GM12872 (cell line): Measurements from ENCODE around the gene COL15A1.

Experiments
- CTCF ChIP-seq: IDR thresholded peaks from 3 replicates; pipeline ENCODE4 v1.5.1; 2011; ENCODE audit warnings: low read depth, mild to moderate bottlenecking, low read length, moderate library complexity; ENCODE audit not compliant: insufficient read depth

COL15A1 gene

GRCh38 chr9:99002706-99003105 is 59.0 kb downstream of the COL15A1 start:
- TF ChIP-seq CTCF: no peak

DNA sequence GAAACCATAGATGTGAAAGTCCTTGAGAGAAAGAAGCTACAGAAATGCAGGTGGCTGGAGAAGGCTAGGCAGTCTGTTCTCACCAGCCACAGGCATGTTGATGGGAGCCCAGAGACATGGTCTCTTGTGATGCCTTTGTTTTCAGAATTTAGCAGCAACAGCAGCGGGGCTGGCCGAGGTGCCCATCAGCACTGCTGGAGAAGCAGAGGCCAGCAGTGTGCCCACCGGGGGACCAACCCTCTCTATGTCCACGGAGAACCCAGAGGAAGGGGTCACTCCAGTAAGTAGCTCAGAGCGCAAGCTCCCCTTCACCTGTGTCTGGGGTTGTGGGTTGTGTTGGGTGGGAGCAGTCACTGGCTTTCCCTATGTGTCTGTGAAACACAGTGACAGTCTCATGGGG is 59.6 kb downstream of the COL15A1 start:
- no peak for TF ChIP-seq CTCF

DNA sequence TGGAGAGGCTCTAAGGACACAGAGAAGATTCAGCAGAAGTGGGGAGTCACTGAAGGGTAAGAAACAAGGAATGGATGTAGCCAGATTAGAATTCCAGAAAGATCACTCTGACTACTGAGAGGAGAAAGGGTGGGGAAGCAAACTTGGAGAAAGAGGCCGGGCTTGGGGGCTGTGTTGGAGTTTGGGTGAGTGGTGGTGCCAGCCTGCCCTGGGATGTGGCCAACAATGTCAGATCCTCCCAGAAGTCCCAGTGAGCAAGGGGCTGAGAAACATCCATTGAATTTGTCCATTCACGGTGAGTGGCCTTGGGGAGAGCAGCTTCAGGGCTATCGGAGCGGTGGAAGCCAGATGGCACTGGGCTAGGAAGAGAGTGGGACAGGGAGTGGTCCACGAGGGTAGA is 60.4 kb downstream of the COL15A1 start:
- no peak for TF ChIP-seq CTCF

- no peak for TF ChIP-seq CTCF
These were observed 61.2 kb downstream of the COL15A1 start for GRCh38 chr9:99004717-99005460.

- no peak for TF ChIP-seq CTCF
These were observed 61.9 kb downstream of the COL15A1 start for GRCh38 chr9:99005651-99006050.

DNA sequence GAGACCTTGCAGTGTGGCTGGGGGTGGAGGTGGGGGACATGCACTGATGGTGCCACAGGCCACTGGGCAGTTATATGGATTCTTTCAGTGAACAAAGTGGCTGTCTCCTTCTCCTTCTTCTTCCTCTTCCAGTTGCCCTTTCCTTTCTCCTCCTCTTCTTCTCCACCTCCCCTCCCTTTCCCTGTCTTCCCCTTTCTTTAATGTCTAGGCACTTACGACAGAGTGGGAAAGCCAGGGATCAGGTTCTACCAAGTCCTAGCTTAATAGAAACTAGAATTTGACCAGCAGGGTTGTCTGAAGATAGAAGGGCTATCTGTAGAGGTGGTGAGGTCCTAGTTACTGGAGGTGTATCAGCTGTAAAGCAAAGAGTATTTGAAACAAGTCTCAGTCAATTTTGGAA is 62.8 kb downstream of the COL15A1 start:
- no peak for TF ChIP-seq CTCF

DNA sequence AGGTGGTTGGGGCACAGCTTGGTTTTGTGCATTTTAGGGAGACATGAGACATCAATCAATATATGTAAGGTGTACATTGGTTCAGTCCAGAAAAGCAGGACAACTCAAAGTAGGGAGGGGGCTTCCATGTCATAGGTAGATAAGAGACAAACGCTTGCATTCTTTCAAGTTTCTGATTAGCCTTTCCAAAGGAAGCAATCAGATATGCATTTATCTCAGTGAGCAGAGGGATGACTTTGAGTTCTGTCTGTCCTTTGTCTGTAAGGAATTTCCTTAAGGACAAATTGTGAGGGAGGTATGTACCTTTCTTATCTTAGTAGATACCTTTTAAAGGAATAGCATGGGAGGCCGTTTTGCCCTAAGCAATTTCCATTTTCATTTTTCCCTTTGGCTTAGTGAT is 63.3 kb downstream of the COL15A1 start:
- TF ChIP-seq CTCF: no peak
